Measurements from ENCODE around the gene ACOXL.

DNA sequence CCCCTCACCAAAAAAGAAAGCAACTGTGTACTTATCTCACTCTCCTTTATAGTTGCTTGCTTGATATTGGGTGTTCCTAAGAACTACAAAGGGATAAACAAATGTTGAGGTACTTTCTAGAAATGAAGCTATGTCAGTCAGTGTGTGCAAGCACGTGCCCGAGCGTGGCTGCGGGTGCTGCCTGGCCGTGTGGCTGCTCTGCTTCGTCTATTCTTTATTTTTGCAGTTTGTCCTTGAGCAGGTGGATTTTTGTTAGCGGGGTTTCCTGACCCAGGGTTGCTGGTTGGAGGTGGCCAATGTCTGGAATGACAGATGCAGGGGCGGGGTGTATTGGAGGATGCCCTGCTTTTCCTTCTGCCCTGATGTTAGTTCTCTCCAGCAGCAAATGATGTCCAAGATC is 62.6 kb downstream of the ACOXL start:
- no peak for TF ChIP-seq CTCF (IDR thresholded peaks at IDR 0.05)
- TF ChIP-seq POLR2A (IDR thresholded peaks at IDR 0.05): no peak

Measured in body of pancreas (tissue), 4 donors.